GM23248 (cell line): ENCODE results near the gene GPA33. TPM values are rescaled to one million over a fixed set of nuclear protein-coding genes. Genes with fewer than 3 reads are reported as not detected.

Experiments
- DNase-seq: peaks from one replicate; pipeline ENCODE4 v3.0.0-alpha.2; 2015
- H2AFZ ChIP-seq: fragments of 200-600 bp; sonication (generic); 2 replicates; pipeline ENCODE4 v1.6.1; 2016; ENCODE audit warnings: antibody characterized with exemption
- H3F3A ChIP-seq: fragments of 200-600 bp; sonication (generic); 2 replicates; pipeline ENCODE4 v1.6.1; 2016; ENCODE audit warnings: mild to moderate bottlenecking, antibody characterized with exemption, mixed run types; ENCODE audit not compliant: insufficient read depth
- H3K27ac ChIP-seq: fragments of 200-600 bp; sonication (generic); 2 replicates; pipeline ENCODE4 v1.5.1; 2016; ENCODE audit warnings: mild to moderate bottlenecking
- H3K27me3 ChIP-seq: fragments of 200-600 bp; sonication (generic); replicated peaks from 2 replicates; pipeline ENCODE4 v1.6.1; 2016; ENCODE audit warnings: mild to moderate bottlenecking; ENCODE audit not compliant: insufficient read depth
- H3K36me3 ChIP-seq: fragments of 200-600 bp; sonication (generic); 2 replicates; pipeline ENCODE4 v1.6.1; 2016; ENCODE audit warnings: low read depth, mild to moderate bottlenecking
- H3K4me1 ChIP-seq: fragments of 200-600 bp; sonication (generic); 2 replicates; pipeline ENCODE4 v1.6.1; 2016; ENCODE audit warnings: mild to moderate bottlenecking; ENCODE audit not compliant: insufficient read depth
- H3K4me2 ChIP-seq: fragments of 200-600 bp; sonication (generic); one replicate; pipeline ENCODE4 v1.6.1; 2016; ENCODE audit warnings: mild to moderate bottlenecking; ENCODE audit not compliant: unreplicated experiment
- H3K4me3 ChIP-seq: fragments of 200-600 bp; sonication (generic); 2 replicates; pipeline ENCODE4 v1.5.1; 2016; ENCODE audit warnings: mild to moderate bottlenecking
- H3K79me2 ChIP-seq: fragments of 200-600 bp; sonication (generic); 2 replicates; pipeline ENCODE4 v1.6.1; 2016; ENCODE audit warnings: mild to moderate bottlenecking; ENCODE audit not compliant: insufficient read depth
- H3K9ac ChIP-seq: fragments of 200-600 bp; sonication (generic); 2 replicates; pipeline ENCODE4 v1.6.1; 2016; ENCODE audit warnings: mild to moderate bottlenecking
- H3K9me2 ChIP-seq: fragments of 200-600 bp; sonication (generic); 2 replicates; pipeline ENCODE4 v1.6.1; 2016; ENCODE audit warnings: mixed run types, mild to moderate bottlenecking, moderate library complexity; ENCODE audit not compliant: insufficient read depth
- H3K9me3 ChIP-seq: fragments of 200-600 bp; sonication (generic); one replicate; pipeline ENCODE4 v1.6.1; 2017; ENCODE audit warnings: low read depth
- H4K20me1 ChIP-seq: fragments of 200-600 bp; sonication (generic); 2 replicates; pipeline ENCODE4 v1.6.0; 2016; ENCODE audit not compliant: insufficient read depth
- EZH2 ChIP-seq: fragments of 200-600 bp; sonication (generic); IDR thresholded peaks from 2 replicates; pipeline ENCODE4 v1.6.1; 2018; ENCODE audit warnings: antibody characterized with exemption, mild to moderate bottlenecking; ENCODE audit not compliant: insufficient read depth, poor library complexity, severe bottlenecking
- EZH2phosphoT487 ChIP-seq: fragments of 200-600 bp; sonication (generic); IDR thresholded peaks from 2 replicates; pipeline ENCODE4 v1.6.1; 2018; ENCODE audit warnings: antibody characterized with exemption, moderate library complexity, mild to moderate bottlenecking, low read depth; ENCODE audit not compliant: insufficient read depth
- WGBS, 2 experiments: methylation state at CpG; one replicate each; pipeline ENCODE4 v1.1.6; 2015 to 2017; ENCODE audit warnings: low lambda C conversion rate in 2 of 2, low coverage in 1 of 2; ENCODE audit errors: missing lambda C conversion rate in 2 of 2; 5-methylcytosine and 5-hydroxymethylcytosine counted together
- in situ Hi-C: fragments of 300-500 bp; cut with MboI; formaldehyde crosslinking; loops from 2 replicates; pipeline ENCODE4 v1.15.0; 2020
- polyA plus RNA-seq: library from polyadenylated mRNA; unstranded; fragments of >200 nt; fragmentation: Nextera tagmentation; extraction: Ambion mirVana; gene quantifications from 2 replicates; pipeline ENCODE4 v1.2.1, GENCODE V29; 2016
- total RNA-seq: library from RNA; depleted of rRNA; stranded (reverse); fragments of >200 nt; shearing (Covaris generic); gene quantifications from 2 replicates; pipeline ENCODE4 v1.2.3, GENCODE V29; 2014

Gene GPA33
- total and polyA plus RNA-seq, 2 experiments from 2014 or later: not detected

- Histone ChIP-seq H3K27ac (no peak overlapping the region), H3K79me2 (no peaks in the 10 kb centered on the region), H2AFZ (no peak overlapping the region), H3K4me2 (no peak overlapping the region), H3F3A (no peaks in the 10 kb centered on the region), H3K9ac (no peak overlapping the region), H3K9me2 (no peaks in the 10 kb centered on the region), H3K27me3 (peaks cover 37% of the 10 kb centered on the region; the same call in 1 of the 2 replicates), H3K36me3 (no peaks in the 10 kb centered on the region), H3K4me3 (no peak overlapping the region), H4K20me1 (no peaks in the 10 kb centered on the region), H3K4me1 (0 out of 2 replicates have a peak, but pooled peaks cover 2% of the 10 kb centered on the region), H3K9me3 (no peaks in the 10 kb centered on the region)
- WGBS, 2 experiments: 37 to 47% methylated on average over 4 of the region's 4 CpGs
- in situ Hi-C loops: no loop called here
- no peak for DNase-seq
- TF ChIP-seq EZH2phosphoT487 (no peak), EZH2 (no peak)
Measured at GRCh38 chr1:167130829-167131510, 40.8 kb upstream of the GPA33 start.

DNA sequence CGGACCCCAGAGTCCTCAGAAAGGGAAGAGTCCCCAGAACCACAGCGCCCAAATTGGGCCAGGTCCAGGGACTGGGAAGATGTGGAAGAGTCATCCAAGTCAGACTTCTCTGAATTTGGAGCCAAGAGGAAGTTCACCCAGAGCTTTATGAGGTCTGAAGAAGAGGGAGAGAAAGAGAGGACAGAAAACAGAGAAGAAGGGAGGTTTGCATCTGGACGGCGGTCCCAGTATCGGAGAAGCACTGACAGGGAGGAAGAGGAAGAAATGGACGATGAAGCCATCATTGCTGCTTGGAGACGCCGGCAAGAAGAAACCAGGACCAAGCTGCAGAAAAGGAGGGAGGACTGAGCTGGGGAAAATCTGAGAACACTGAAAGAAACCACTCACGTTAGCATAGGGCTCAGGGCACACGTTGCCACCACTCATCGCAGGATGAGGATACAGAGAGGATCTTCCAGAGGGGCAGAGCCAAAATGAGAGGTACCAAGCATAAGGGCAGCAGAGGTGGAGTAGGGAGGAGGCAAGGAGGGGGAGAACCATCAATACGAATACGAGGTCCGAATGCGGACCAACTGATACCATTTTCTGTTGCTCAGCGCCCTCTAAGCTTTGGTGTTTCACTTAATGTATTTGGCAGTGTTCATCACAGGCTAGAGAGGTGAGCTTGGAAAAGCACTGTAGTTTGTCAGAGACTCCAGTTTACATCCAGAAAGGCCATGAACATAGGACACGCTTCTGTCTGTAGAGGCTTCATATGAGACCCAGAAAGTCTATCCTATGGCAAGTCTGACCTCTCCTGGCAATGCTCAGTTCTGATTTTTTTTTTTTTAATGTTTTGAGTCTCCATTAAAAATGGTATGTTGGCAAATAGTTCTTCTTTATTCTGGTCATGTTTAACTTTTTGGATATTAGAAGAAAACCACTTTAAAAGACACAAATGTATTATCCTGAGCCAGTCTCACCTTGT lies 38.4 kb upstream of the GPA33 start:
- H3K4me3 ChIP-seq: no peak overlapping the region
- H3K9me3 ChIP-seq: no peaks in the 10 kb centered on the region
- TF ChIP-seq EZH2 (no peak), EZH2phosphoT487 (no peak)
- 63 to 69% methylated on average over 17 of the region's 17 CpGs for WGBS, 2 experiments
- H4K20me1 ChIP-seq: no peaks in the 10 kb centered on the region
- no peak for DNase-seq
- no peak overlapping the region for H2AFZ ChIP-seq
- no peak overlapping the region for H3K27ac ChIP-seq
- no peaks in the 10 kb centered on the region for H3K4me1 ChIP-seq
- peaks cover 20% of the 10 kb centered on the region; the same call in 1 of the 2 replicates for H3K27me3 ChIP-seq
- no peaks in the 10 kb centered on the region for H3F3A ChIP-seq
- H3K79me2 ChIP-seq: no peaks in the 10 kb centered on the region
- no peak overlapping the region for H3K4me2 ChIP-seq
- no peaks in the 10 kb centered on the region for H3K36me3 ChIP-seq
- in situ Hi-C loops: no loop called here
- H3K9me2 ChIP-seq: no peaks in the 10 kb centered on the region
- H3K9ac ChIP-seq: no peak overlapping the region

DNA sequence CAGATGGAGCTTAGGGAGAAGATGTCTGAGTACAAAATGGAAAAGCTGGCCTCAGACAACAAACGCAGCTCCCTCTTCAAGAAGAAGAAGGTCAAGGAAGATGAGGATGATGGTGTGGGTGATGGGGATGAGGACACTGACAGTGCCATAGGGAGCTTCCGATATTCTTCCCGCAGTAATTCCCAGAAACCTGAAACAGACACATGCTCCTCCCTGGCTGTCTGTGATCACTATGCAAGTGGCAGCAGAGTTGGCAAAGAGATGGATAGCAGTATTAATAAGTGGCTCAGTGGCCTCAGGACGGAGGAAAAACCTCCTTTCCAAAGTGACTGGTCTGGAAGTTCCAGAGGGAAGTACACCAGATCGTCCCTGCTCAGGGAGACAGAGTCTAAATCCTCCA lies 37.5 kb upstream of the GPA33 start:
- Histone ChIP-seq H3K9ac (no peak overlapping the region), H3K9me2 (no peaks in the 10 kb centered on the region), H3K4me2 (no peak overlapping the region), H3K79me2 (no peaks in the 10 kb centered on the region), H3K27ac (no peak overlapping the region), H3K27me3 (peaks cover 17% of the 10 kb centered on the region; the same call in 1 of the 2 replicates), H3K4me3 (no peak overlapping the region), H3K4me1 (no peaks in the 10 kb centered on the region), H2AFZ (no peak overlapping the region), H3K9me3 (no peaks in the 10 kb centered on the region), H3K36me3 (no peaks in the 10 kb centered on the region), H4K20me1 (no peaks in the 10 kb centered on the region), H3F3A (no peaks in the 10 kb centered on the region)
- no peak for TF ChIP-seq EZH2phosphoT487
- TF ChIP-seq EZH2: no peak
- no peak for DNase-seq
- 33 to 48% methylated on average over 5 of the region's 5 CpGs for WGBS, 2 experiments
- in situ Hi-C loops: no loop called here

GRCh38 chr1:167127236-167127635 lies 37.1 kb upstream of the GPA33 start:
- Histone ChIP-seq H3F3A (no peaks in the 10 kb centered on the region), H3K79me2 (no peaks in the 10 kb centered on the region), H3K4me2 (no peak overlapping the region), H2AFZ (no peak overlapping the region), H3K27me3 (peaks cover 17% of the 10 kb centered on the region; the same call in 1 of the 2 replicates), H3K36me3 (no peaks in the 10 kb centered on the region), H3K4me1 (no peaks in the 10 kb centered on the region), H3K27ac (no peak overlapping the region), H3K9ac (no peak overlapping the region), H3K9me2 (no peaks in the 10 kb centered on the region), H3K4me3 (no peak overlapping the region), H3K9me3 (no peaks in the 10 kb centered on the region), H4K20me1 (no peaks in the 10 kb centered on the region)
- in situ Hi-C loops: no loop called here
- DNase-seq: no peak
- TF ChIP-seq EZH2phosphoT487 (no peak), EZH2 (no peak)
- 84 to 86% methylated on average over 5 of the region's 5 CpGs for WGBS, 2 experiments
